Vagina (tissue), 2 donors: Measurements from ENCODE around the gene EML1.

Experiments used
- POLR2A ChIP-seq, 2 donors: fragments of 450-650 bp; IDR thresholded peaks; one replicate each; pipeline ENCODE4 v1.6.1; 2017; ENCODE audit warnings: antibody characterized with exemption in 2 of 2, mild to moderate bottlenecking in 2 of 2, moderate library complexity in 2 of 2
- POLR2AphosphoS5 ChIP-seq, 2 donors: sonication (generic); formaldehyde crosslinking; IDR thresholded peaks; one replicate each; pipeline ENCODE4 v1.9.0; 2017; ENCODE audit warnings: antibody characterized with exemption in 2 of 2, mild to moderate bottlenecking in 2 of 2, low read depth in 1 of 2; ENCODE audit not compliant: insufficient read depth in 1 of 2
- TF ChIP-seq, protein P1 (sequence below), 3 experiments: fragments of 450-650 bp in 2 of 3; fragments of 200-600 bp in 1 of 3; sonication (generic) in 1 of 3; IDR thresholded peaks; one replicate each; pipeline ENCODE4 v1.5.1; 2017 to 2019; ENCODE audit warnings: antibody characterized with exemption in 3 of 3, mild to moderate bottlenecking in 2 of 3, moderate library complexity in 2 of 3

DNA sequence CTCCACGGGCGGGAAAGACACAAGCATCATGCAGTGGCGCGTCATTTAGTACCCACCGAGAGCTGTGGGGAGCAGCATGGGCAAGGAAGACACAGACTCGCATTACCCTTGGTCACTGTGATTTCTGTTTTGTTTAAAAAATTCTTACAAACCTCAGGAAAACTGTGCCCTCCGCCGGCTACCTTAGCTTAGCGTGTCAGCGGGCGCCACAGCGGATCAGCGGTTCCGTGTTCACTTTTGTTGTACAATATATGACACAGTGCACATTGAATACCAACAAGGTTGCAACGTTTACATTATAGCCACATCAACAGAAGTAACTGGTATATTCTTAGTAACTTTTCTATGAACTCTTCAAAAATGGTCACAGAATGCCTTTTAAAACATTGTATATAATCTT lies 146.9 kb downstream of the EML1 start:
- TF ChIP-seq, protein P1, sequence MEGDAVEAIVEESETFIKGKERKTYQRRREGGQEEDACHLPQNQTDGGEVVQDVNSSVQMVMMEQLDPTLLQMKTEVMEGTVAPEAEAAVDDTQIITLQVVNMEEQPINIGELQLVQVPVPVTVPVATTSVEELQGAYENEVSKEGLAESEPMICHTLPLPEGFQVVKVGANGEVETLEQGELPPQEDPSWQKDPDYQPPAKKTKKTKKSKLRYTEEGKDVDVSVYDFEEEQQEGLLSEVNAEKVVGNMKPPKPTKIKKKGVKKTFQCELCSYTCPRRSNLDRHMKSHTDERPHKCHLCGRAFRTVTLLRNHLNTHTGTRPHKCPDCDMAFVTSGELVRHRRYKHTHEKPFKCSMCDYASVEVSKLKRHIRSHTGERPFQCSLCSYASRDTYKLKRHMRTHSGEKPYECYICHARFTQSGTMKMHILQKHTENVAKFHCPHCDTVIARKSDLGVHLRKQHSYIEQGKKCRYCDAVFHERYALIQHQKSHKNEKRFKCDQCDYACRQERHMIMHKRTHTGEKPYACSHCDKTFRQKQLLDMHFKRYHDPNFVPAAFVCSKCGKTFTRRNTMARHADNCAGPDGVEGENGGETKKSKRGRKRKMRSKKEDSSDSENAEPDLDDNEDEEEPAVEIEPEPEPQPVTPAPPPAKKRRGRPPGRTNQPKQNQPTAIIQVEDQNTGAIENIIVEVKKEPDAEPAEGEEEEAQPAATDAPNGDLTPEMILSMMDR (IDR thresholded peaks at IDR 0.05) = no peak
- TF ChIP-seq POLR2A (IDR thresholded peaks at IDR 0.05) = no peak
- no peak for TF ChIP-seq POLR2AphosphoS5 (IDR thresholded peaks at IDR 0.05; ENCODE audit: insufficient read depth in 1 of 2, low read depth in 1 of 2)
